Neural cell (in vitro differentiated cells): Measurements from ENCODE around the gene DYNC2H1.

ENCODE experiments used
- EP300 ChIP-seq: fragments of 450-650 bp; conservative IDR thresholded peaks from 2 replicates; pipeline ENCODE4 v1.6.1; 2014; ENCODE audit warnings: antibody characterized with exemption, mild to moderate bottlenecking, moderate library complexity; ENCODE audit not compliant: poor library complexity, severe bottlenecking
- EZH2 ChIP-seq: fragments of 200-600, 300-800 bp; shearing (Covaris generic), sonication (generic); IDR thresholded peaks from 2 replicates; pipeline ENCODE4 v1.6.1; 2014; ENCODE audit warnings: antibody characterized with exemption, low read length, borderline replicate concordance, mild to moderate bottlenecking; ENCODE audit not compliant: insufficient read depth, poor library complexity, severe bottlenecking
- MXI1 ChIP-seq: fragments of 450-650 bp; conservative IDR thresholded peaks from 2 replicates; pipeline ENCODE4 v1.6.1; 2014; ENCODE audit warnings: antibody characterized with exemption, mild to moderate bottlenecking; ENCODE audit not compliant: poor library complexity, severe bottlenecking
- POLR2AphosphoS5 ChIP-seq: IDR thresholded peaks from 2 replicates; pipeline ENCODE4 v1.6.1; 2012
- RAD21 ChIP-seq: fragments of 450-650 bp; conservative IDR thresholded peaks from 2 replicates; pipeline ENCODE4 v1.6.1; 2014; ENCODE audit warnings: antibody characterized with exemption, mild to moderate bottlenecking, moderate library complexity
- SMC3 ChIP-seq: fragments of 450-650 bp; conservative IDR thresholded peaks from 2 replicates; pipeline ENCODE4 v1.6.1; 2014; ENCODE audit warnings: antibody characterized with exemption, mild to moderate bottlenecking, moderate library complexity; ENCODE audit not compliant: poor library complexity
- TAF1 ChIP-seq: IDR thresholded peaks from 2 replicates; pipeline ENCODE4 v1.6.1; 2012; ENCODE audit warnings: low read depth
- TF ChIP-seq, protein P1 (sequence below): fragments of 450-650 bp; IDR thresholded peaks from 2 replicates; pipeline ENCODE4 v1.5.1; 2014; ENCODE audit warnings: antibody characterized with exemption, mild to moderate bottlenecking, moderate library complexity; ENCODE audit not compliant: poor library complexity, severe bottlenecking
- TF ChIP-seq, protein P2 (sequence below): IDR thresholded peaks from 2 replicates; pipeline ENCODE4 v1.6.1; 2012; ENCODE audit warnings: borderline replicate concordance

DNA sequence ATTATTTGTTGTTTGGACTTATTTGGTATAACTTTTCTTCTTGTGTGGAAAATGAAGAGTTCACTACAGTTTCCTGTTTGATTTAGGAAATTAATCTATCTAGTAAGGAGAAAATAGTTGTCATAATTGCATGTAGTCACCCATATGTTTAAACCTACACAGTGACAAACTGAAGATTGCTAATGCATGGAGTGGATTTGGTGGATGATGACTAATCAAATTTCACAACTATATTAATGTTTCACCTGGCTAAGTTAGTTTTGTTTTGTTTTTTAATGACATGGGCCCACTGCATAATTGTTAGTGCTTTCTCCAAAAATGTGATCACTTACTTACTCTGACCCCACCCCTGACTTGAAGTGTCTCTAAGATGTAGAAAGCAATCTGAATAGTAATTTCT, 170.6 kb downstream of the DYNC2H1 start:
- TF ChIP-seq, protein P1, sequence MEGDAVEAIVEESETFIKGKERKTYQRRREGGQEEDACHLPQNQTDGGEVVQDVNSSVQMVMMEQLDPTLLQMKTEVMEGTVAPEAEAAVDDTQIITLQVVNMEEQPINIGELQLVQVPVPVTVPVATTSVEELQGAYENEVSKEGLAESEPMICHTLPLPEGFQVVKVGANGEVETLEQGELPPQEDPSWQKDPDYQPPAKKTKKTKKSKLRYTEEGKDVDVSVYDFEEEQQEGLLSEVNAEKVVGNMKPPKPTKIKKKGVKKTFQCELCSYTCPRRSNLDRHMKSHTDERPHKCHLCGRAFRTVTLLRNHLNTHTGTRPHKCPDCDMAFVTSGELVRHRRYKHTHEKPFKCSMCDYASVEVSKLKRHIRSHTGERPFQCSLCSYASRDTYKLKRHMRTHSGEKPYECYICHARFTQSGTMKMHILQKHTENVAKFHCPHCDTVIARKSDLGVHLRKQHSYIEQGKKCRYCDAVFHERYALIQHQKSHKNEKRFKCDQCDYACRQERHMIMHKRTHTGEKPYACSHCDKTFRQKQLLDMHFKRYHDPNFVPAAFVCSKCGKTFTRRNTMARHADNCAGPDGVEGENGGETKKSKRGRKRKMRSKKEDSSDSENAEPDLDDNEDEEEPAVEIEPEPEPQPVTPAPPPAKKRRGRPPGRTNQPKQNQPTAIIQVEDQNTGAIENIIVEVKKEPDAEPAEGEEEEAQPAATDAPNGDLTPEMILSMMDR = no peak
- TF ChIP-seq RAD21 = no peak
- TF ChIP-seq POLR2AphosphoS5 = no peak
- no peak for TF ChIP-seq EP300
- TF ChIP-seq EZH2 = no peak
- TF ChIP-seq, protein P2, sequence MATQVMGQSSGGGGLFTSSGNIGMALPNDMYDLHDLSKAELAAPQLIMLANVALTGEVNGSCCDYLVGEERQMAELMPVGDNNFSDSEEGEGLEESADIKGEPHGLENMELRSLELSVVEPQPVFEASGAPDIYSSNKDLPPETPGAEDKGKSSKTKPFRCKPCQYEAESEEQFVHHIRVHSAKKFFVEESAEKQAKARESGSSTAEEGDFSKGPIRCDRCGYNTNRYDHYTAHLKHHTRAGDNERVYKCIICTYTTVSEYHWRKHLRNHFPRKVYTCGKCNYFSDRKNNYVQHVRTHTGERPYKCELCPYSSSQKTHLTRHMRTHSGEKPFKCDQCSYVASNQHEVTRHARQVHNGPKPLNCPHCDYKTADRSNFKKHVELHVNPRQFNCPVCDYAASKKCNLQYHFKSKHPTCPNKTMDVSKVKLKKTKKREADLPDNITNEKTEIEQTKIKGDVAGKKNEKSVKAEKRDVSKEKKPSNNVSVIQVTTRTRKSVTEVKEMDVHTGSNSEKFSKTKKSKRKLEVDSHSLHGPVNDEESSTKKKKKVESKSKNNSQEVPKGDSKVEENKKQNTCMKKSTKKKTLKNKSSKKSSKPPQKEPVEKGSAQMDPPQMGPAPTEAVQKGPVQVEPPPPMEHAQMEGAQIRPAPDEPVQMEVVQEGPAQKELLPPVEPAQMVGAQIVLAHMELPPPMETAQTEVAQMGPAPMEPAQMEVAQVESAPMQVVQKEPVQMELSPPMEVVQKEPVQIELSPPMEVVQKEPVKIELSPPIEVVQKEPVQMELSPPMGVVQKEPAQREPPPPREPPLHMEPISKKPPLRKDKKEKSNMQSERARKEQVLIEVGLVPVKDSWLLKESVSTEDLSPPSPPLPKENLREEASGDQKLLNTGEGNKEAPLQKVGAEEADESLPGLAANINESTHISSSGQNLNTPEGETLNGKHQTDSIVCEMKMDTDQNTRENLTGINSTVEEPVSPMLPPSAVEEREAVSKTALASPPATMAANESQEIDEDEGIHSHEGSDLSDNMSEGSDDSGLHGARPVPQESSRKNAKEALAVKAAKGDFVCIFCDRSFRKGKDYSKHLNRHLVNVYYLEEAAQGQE = no peak
- TF ChIP-seq SMC3 = no peak
- no peak for TF ChIP-seq TAF1
- TF ChIP-seq MXI1 = no peak
